GM12872 (cell line): ENCODE results near the gene RBM10.

Experiments
- TF ChIP-seq, protein P1 (sequence below): IDR thresholded peaks from 3 replicates; pipeline ENCODE4 v1.5.1; 2011; ENCODE audit warnings: low read depth, mild to moderate bottlenecking, low read length, moderate library complexity; ENCODE audit not compliant: insufficient read depth

The RBM10 gene

DNA sequence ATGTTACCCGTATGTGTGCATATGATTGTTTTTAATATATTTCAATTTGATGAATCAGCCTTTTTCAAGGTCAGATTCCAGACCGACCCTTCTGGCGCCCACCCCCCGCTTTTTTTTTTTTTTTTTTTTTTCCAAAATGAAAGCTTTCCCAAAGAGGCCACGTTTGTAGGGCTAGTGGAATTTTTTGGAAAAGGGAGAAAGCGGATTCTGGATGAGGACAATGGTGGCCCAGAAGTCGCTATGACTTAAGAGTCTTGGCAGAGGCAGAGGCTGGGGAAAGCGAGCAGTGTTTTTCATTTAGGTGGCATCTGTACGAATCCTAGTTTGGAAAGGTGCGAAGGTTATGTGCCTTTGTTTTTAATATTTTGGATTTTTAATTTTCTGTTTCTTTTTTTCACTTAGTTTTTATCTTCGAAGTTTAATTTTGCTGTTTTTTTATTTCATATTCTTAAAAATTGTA, 15.1 kb upstream of the RBM10 start:
- TF ChIP-seq, protein P1, sequence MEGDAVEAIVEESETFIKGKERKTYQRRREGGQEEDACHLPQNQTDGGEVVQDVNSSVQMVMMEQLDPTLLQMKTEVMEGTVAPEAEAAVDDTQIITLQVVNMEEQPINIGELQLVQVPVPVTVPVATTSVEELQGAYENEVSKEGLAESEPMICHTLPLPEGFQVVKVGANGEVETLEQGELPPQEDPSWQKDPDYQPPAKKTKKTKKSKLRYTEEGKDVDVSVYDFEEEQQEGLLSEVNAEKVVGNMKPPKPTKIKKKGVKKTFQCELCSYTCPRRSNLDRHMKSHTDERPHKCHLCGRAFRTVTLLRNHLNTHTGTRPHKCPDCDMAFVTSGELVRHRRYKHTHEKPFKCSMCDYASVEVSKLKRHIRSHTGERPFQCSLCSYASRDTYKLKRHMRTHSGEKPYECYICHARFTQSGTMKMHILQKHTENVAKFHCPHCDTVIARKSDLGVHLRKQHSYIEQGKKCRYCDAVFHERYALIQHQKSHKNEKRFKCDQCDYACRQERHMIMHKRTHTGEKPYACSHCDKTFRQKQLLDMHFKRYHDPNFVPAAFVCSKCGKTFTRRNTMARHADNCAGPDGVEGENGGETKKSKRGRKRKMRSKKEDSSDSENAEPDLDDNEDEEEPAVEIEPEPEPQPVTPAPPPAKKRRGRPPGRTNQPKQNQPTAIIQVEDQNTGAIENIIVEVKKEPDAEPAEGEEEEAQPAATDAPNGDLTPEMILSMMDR, result no peak

DNA sequence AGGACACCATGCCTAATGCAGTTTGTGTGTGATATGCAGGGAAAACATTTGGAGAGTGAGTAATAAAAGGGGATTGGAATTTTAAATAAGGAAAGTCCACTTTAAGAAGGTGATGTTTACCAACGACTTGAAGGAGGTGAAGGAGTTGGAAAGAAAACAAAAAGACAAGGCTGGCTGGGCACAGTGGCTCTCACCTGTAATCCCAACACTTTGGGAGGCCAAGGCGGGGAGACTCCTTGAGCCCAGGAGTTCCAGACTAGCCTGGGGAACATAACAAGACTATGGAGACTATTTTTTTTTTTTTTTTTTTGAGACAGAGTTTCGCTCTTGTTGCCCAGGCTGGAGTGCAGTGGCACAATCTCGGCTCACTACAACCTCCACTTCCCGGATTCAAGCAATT, 11.5 kb upstream of the RBM10 start:
- TF ChIP-seq, protein P1, result no peak

DNA sequence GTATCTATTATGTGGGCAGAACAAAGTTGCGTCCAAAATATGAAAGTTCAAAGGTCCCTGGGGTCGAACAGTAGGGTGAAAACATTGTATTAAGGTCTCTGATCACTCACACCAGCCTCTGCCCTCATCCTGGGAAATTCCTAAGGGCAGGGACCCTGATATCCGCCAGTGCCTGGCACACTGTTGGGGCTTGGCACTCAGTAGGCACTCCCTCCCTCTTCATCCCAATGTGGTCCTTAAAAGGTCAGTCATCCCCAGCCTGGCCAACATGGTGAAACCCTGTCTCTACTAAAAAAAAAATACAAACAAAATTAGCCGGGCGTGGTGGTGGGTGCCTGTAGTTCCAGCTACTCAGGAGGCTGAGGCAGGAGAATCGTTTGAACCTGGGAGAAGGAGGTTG, 6.8 kb upstream of the RBM10 start:
- TF ChIP-seq, protein P1, result no peak

DNA sequence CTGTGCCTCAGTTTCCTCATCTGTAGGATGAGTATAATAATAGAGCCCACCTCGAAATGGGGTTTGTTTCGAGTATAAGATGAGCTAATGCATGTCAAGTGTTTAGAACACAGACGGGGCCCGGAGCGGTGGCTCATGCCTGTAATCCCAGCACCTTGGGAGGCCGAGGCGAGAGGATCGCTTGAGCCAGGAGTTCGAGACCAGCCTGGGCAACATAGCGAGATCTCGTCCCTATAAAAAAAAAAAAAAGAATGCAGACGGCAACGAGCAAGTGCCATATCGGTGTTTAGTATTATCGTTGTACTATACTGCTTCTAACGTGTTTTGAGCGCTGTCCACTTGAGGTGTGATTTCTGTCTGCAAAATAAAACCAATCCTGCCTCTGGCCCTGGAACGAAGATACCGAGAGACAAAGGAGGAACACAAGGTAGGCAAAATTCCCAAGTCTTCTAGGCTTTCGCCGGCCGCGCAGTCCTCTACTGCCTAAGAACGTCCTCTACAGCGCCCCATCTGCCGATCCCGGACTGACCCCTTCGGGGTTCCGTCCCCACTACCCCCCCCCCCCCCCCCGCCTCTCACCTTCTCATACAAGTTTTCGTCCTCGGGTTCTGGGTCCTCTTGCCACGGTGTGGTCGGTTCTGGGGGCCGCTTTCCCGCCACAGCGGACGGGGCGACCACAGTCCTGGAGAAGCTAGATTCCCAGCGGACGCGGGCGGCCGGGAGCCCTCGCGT, 961 bp upstream of the RBM10 start:
- TF ChIP-seq, protein P1, result no peak

DNA sequence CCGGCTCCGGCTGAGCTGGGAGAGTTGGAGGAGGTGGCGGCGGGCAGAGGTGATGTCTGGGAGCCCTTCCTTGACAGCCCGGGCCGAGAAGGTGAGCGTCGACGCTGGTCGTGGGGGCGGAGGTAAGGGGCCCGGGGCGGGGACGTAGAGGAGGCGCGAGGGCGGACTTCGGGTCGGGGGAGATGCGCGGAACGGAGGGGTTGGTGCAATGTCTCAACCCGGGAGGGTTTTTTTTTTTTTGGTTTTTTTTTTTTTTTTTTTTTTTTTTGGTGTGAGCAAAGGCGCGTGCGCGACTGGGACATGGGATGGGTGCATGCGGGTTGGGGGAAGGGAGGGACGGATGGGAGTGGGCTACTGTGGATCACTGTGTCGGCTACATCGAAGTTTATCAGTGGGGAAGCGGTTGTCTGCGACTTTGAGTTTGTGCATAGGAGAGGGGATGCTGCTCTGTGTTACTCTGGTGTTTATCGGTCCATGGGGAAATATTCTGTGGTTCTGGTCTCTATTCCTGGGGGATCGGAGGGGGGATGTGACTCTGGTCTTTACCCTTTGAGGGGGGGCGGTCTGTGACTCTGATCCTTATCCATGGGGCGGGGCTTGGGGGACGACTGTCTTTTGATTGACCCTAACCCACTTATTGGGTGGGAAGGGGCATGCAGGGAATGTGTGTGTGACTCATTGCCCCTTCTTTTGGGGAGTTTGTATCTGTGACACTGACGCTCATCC, 537 bp downstream of the RBM10 start:
- TF ChIP-seq, protein P1, result no peak

DNA sequence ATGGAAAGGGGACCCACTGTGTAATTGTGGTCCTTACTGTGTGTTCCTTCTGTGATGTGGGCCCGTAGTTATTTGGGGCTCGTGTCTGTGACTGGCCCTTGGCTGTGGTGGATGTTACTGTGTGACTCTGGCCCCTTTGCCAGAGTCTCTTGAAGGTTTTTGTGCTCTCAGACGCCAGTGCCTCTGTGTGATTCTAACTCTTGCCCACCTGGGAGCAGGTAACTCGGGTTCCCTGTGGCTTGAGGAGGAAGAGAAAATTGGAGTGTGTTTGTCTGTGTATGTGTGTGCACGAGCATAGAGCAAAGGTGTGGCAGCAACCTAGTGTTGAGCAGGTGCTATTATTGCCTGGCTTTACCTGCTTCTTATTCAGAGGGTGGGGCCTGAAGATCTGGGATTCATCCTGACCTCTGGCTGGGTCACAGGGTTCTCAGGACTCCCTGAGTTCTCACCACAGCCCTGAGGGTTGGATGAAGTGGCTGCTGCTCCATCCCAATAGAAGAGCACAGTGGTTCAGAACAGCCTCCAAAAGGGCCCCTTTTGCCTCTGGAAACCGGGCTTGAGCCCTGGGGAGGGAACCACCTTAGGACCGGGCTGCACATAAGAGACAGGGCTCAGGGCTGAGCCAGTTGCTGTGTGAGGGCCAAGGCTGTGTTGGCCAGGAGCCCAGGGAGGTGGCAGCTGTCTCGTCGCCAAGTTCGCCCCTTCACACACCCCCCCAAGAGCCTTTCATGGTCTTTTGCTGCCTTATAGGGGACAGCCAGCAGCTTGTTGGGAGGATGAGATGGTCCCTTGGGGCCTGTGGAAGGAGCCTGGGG, 1.3 kb downstream of the RBM10 start:
- TF ChIP-seq, protein P1, result no peak
